HTERT RPE-1 (cell line): ENCODE measurements around the gene TGFB1.
"Not testable (repeated sequence)": the region's sequence is repeated elsewhere in the genome, so short reads cannot be mapped to it uniquely, and the experiment has no call there.

ENCODE experiments used
- in situ Hi-C: fragments of 300-500 bp; cut with MboI; formaldehyde crosslinking; loops from 4 replicates; pipeline ENCODE4 v1.14.3; 2020; ENCODE audit warnings: low sequenced_read_pairs

TGFB1 gene

DNA sequence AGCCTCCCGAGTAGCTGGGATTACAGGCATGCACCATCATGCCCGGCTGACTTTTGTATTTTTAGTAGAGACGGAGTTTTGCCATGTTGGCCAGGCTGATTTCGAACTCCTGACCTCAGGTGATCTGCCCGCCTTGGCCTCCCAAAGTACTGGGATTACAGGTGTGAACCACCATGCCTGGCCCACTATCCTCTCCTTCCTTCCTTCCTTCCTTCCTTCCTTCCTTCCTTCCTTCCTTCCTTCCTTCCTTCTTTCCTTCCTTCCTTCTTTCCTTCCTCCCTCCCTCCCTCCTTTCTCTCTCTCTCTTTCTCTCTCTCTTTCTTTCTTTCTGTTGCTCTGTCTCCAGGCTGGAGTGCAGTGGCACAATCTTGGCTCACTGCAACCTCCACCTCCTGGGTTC is 17.4 kb upstream of the TGFB1 start:
- in situ Hi-C loops: not testable (repeated sequence)

DNA sequence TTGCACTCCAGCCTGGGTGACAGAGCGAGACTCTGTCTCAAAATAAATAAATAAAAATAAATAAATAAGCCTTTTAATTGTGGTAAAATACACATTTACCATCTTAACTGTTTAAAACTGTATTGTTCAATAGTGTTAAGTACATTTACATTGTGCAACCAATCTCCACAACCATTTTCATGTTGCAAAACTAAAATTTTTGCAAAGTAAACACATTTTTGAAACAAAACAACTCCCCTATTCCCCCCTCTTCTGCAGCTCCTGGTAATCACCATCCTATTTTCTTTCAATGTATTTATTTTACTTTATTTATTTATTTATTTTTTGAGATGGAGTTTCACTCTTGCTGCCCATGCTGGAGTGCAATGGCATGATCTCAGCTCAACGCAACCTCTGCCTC is 16.0 kb upstream of the TGFB1 start:
- in situ Hi-C loops: no loop called here

DNA sequence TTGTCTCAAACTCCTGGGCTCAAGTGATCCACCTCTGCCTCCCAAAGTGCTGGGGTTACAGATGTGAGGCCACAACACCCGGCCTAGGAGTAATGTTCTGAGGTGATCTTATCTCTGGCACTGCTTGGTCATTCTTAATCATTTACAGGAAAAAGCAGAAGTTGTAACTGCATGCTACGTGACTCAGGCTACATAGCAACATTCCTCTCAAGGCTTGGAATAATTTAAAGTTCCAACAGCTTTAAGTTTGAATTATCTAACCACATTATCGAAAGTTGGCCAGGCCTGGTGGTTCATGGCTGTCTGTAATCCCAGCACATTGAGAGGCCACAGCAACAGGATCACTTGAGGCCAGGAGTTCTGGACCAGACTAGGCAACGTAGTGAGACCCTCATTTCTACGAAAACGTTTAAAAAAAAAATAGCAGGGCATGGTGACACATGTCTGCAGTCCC is 14.2 kb upstream of the TGFB1 start:
- in situ Hi-C loops: no loop called here

GRCh38 chr19:41366089-41366488 is 12.4 kb upstream of the TGFB1 start:
- in situ Hi-C loops: no loop called here

- in situ Hi-C loops: no loop called here
Measured at GRCh38 chr19:41364524-41365391, 11.0 kb upstream of the TGFB1 start.

DNA sequence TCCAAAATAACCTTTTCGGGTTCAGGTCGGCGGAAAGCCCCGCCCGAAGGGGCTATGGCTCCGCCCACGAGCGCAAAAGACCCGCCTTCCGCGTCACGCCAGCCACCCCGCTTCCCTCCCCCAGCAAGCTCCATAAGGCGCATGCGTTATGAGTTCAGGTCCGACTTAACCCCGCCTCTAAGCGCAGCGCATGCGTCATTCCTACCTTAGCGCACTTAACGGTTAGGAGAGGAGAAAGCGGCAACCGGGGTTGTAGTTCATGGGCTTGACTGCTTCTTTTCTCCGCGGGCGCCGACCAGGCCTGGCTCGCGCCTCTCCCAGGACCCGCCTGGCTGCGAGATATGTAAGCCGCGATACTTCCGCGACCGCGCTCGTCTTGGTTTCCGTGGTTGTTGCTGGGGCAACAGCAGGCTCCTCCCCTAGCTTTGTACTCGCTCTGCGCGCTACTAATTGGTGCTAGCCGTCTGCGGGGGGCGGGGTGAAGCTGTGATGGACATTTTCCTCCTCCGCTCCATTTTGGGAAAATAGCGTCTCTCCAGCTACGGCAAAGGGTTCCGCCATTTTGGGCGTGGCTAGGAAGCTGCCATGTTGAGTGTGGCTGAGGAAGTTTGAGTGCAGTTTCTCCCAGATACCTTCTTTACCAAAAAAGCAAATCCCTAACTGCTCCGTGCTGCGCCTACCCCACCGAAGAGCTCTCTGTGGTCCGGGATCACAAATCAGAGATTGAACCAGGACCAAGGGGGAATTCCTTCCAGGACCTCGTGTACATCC is 10.2 kb upstream of the TGFB1 start, which contains the start of gene B9D2:
B9D2 (minus strand) TSS at position 397 of the 771 bp plus-strand sequence. CDS start 630 bp downstream, outside the sequence.
- in situ Hi-C loops: no loop called here

GRCh38 chr19:41363371-41363752 is 9.6 kb upstream of the TGFB1 start:
- in situ Hi-C loops: no loop called here

GRCh38 chr19:41362143-41362847 is 8.6 kb upstream of the TGFB1 start:
- in situ Hi-C loops: no loop called here

- in situ Hi-C loops: no loop called here
Measured at GRCh38 chr19:41359741-41360140, 6.0 kb upstream of the TGFB1 start.

DNA sequence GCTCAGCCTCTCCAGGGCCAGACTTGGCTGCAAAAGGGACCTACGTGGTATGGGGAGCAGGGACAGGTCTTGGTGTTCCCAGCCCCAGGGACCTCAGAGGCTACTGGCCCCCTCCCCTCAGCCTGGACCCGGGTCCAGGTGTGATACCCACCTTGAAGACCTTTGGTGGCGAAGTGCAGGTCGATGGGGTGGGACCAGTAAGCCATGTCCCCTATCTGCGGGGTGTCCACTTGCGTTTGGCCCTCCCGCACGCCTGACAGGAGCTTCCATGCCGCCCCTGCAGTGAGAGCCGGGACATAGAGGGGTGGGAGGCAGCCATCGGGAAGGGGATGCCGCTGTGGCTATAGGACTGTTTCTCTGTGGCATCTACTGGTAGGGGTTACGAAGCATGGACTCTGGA is 4.0 kb upstream of the TGFB1 start:
- in situ Hi-C loops: no loop called here

- in situ Hi-C loops: no loop called here
Measured at GRCh38 chr19:41356984-41357739, 3.4 kb upstream of the TGFB1 start.

DNA sequence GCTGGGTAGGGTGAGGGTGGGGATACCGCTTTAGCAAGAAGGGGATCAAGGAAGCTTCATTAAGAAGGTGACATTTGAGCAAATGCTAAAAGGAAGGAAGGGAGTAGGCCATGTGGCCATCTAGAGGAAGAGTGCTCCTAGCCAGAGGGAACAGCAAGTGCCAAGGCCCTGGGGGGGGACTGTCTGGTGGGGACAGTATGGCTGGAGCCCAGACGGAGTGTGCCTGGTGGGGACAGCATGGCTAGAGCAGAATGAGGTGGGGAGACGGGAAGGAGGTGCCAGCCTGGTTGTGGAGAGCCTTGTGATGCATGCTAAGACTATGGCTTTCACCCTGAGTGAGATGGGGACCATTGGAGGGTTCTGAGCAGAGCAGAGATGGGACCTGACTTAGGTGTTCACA is 2.1 kb upstream of the TGFB1 start:
- in situ Hi-C loops: no loop called here

DNA sequence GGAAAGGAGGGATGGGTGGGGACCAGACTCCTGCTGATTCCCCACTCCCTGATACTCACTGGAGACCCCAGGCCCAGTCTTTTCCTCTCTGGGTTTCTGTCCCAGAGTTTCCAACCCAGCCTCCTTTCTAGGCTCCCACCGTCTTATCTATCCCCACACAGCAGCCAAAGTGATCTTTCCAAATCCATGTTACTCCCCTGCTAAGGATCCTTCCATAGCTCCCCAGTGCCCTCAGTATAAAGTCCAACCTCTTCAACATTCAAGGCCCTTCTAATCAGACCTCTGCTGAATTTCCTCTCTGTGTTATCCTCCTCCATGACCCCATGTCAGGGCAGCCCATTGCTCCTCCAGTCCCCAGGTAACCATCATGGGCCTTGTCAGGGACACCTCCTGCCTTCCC is 1.3 kb upstream of the TGFB1 start:
- in situ Hi-C loops: no loop called here

- in situ Hi-C loops: no loop called here
Measured at GRCh38 chr19:41354343-41354953, 726 bp upstream of the TGFB1 start.

GRCh38 chr19:41352609-41353465 is 885 bp downstream of the TGFB1 start:
- in situ Hi-C loops: no loop called here

DNA sequence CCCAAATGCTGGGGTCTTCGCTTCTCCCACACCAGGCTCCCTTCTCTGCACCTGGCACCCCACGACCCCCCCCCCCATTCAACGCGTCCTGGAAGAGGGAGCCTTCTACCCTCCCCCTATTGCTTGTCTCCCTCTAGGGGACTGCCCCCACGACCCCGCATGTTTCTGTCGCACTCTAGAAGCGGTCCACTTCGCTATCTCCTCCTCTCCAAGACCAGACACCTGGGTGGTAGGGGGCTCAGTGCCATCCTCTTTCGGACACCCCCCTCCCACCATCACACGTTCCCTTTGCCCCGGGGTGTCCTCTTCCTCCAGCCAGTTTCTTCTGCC is 1.5 kb downstream of the TGFB1 start:
- in situ Hi-C loops: no loop called here

DNA sequence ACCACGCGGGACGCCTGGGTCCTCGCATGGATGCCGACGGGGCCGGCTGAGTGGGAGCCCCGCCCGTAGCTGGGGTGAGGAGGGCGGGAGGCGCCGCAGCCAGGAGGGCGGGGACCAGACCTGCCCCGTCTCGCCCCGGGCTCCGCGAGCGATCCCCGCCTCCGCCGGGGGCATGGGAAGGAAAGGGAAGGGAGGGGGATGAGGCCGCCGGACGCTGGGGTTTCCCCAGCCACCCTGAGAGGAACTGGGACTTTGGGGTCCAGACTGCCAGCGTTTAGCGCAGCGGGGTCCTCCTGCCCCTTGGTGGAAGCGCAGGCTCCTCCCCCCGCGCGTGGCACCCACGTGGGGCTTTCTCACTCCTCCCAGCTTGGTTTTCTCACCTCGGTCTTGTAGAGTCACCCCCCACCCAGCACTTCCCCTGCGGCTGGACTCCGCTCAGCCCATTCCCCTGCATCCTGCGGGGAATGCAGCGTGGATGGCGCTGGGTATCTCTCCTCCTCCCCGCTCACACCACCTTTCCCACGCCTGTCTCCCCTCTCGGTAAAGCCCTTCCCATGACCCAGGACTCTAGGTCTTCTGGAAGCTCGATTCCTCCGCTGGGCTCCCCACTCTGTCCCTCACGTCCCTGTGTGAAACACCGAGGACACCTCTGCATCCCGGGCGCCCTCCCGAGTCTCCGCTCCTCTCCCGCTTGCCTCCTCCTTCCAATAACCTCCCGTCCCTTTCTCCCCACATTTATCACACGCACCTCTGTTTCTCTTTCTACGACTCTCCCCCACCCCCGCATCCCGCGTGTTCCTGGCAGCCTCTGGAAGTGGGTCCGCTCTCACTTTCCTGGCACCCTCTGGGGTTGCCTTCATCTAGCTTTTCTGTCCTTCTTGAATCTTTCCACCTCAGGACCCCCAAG is 2.1 kb downstream of the TGFB1 start:
- in situ Hi-C loops: no loop called here

- in situ Hi-C loops: no loop called here
Measured at GRCh38 chr19:41350735-41351338, 2.9 kb downstream of the TGFB1 start.
